ENCODE measurements around the gene GALR2. TPM values are rescaled to one million over a fixed set of nuclear protein-coding genes. Genes with fewer than 3 reads are reported as not detected.

GALR2 gene
- total RNA-seq, 2 experiments from 2014 or later: 0.59 to 1.0 TPM

- Mint-ChIP-seq H3K4me1 (ENCODE audit: low read depth) (peaks cover 30% of the 10 kb centered on the region), H3K4me3 (no peak overlapping the region), H3K27me3 (peaks cover 13% of the 10 kb centered on the region), H3K36me3 (ENCODE audit: low read depth) (peaks cover 26% of the 10 kb centered on the region), H3K27ac (peak overlapping the region; percentile 49), H3K9me3 (no peaks in the 10 kb centered on the region)
- Histone ChIP-seq H3K4me3 (ENCODE audit: low read length) (no peak overlapping the region), H3K27me3 (ENCODE audit: control insufficient read depth in 1 of 2, insufficient read depth in 2 of 2, low read length in 2 of 2) (peaks cover 5 to 6% of the 10 kb centered on the region in 2 experiments), H3K36me3 (ENCODE audit: insufficient read depth, low read length) (peaks cover 42% of the 10 kb centered on the region), H3K4me1 (ENCODE audit: insufficient read depth, low read length) (peaks cover 35% of the 10 kb centered on the region), H3K9me3 (ENCODE audit: control insufficient read depth in 1 of 2, insufficient read depth in 1 of 2, low read length in 2 of 2) (no peaks in the 10 kb centered on the region), H3K27ac (ENCODE audit: low read depth in 1 of 2, low read length in 2 of 2) (no peak overlapping the region)
- ChIA-PET POLR2A (interaction anchor here (0.6 to 1.1 kb wide), 2 partner anchors 22 to 301 kb away, joined by 3 to 4 read pairs; partner anchors contain the start of gene EXOC7), CTCF (no interaction called here)
- ATAC-seq (ENCODE audit: poor library complexity) (no peak), DNase-seq (no peak)
- intact Hi-C loops (cut with DNase I, micrococcal nuclease): no loop called here
- TF ChIP-seq CTCF (IDR thresholded peaks at IDR 0.05): no peak
These were observed 7.0 kb downstream of the GALR2 start for GRCh38 chr17:76081295-76082210.

GRCh38 chr17:76082326-76083251 lies 8.0 kb downstream of the GALR2 start:
- TF ChIP-seq CTCF (IDR thresholded peaks at IDR 0.05): no peak
- ATAC-seq (ENCODE audit: poor library complexity): no peak
- Histone ChIP-seq H3K4me3 (ENCODE audit: low read length) (no peak overlapping the region), H3K4me1 (ENCODE audit: insufficient read depth, low read length) (peaks cover 24% of the 10 kb centered on the region), H3K27me3 (ENCODE audit: control insufficient read depth in 1 of 2, insufficient read depth in 2 of 2, low read length in 2 of 2) (peaks cover under 1 to 1% of the 10 kb centered on the region in 2 experiments), H3K9me3 (ENCODE audit: control insufficient read depth in 1 of 2, insufficient read depth in 1 of 2, low read length in 2 of 2) (no peaks in the 10 kb centered on the region), H3K36me3 (ENCODE audit: insufficient read depth, low read length) (peaks cover 52% of the 10 kb centered on the region), H3K27ac (ENCODE audit: low read depth in 1 of 2, low read length in 2 of 2) (no peak overlapping the region)
- H3K9me3 Mint-ChIP-seq: no peaks in the 10 kb centered on the region
- peaks cover 3% of the 10 kb centered on the region for H3K27me3 Mint-ChIP-seq
- H3K4me3 Mint-ChIP-seq: no peak overlapping the region
- ChIA-PET POLR2A (no interaction called here), CTCF (no interaction called here)
- intact Hi-C loops (cut with DNase I, micrococcal nuclease): no loop called here
- H3K4me1 Mint-ChIP-seq (ENCODE audit: low read depth): peaks cover 20% of the 10 kb centered on the region
- H3K36me3 Mint-ChIP-seq (ENCODE audit: low read depth): peaks cover 35% of the 10 kb centered on the region
- peak overlapping the region; percentile 49 for H3K27ac Mint-ChIP-seq
- no peak for DNase-seq

- Mint-ChIP-seq H3K4me1 (ENCODE audit: low read depth) (peaks cover 15% of the 10 kb centered on the region), H3K36me3 (ENCODE audit: low read depth) (peaks cover 44% of the 10 kb centered on the region), H3K9me3 (no peaks in the 10 kb centered on the region), H3K27ac (no peak overlapping the region), H3K4me3 (no peak overlapping the region), H3K27me3 (no peaks in the 10 kb centered on the region)
- ATAC-seq (ENCODE audit: poor library complexity) (no peak), DNase-seq (no peak)
- H3K9me3 ChIP-seq (ENCODE audit: control insufficient read depth in 1 of 2, insufficient read depth in 1 of 2, low read length in 2 of 2): no peaks in the 10 kb centered on the region
- ChIA-PET CTCF (no interaction called here), POLR2A (no interaction called here)
- no peak overlapping the region for H3K4me3 ChIP-seq (ENCODE audit: low read length)
- no peak for TF ChIP-seq CTCF (IDR thresholded peaks at IDR 0.05)
- intact Hi-C loops (cut with DNase I, micrococcal nuclease): no loop called here
- peaks cover 18% of the 10 kb centered on the region for H3K4me1 ChIP-seq (ENCODE audit: insufficient read depth, low read length)
- peaks cover 63% of the 10 kb centered on the region for H3K36me3 ChIP-seq (ENCODE audit: insufficient read depth, low read length)
- no peak overlapping the region for H3K27ac ChIP-seq (ENCODE audit: low read depth in 1 of 2, low read length in 2 of 2)
- no peaks in the 10 kb centered on the region for H3K27me3 ChIP-seq (ENCODE audit: control insufficient read depth in 1 of 2, insufficient read depth in 2 of 2, low read length in 2 of 2)
These were observed 9.1 kb downstream of the GALR2 start for GRCh38 chr17:76083536-76084182.

Measured in CD4-positive, alpha-beta T cell (primary cell).